Small intestine (tissue), 7 donors: ENCODE results near the gene EEFSEC. TPM values are rescaled to one million over a fixed set of nuclear protein-coding genes. Genes with fewer than 3 reads are reported as not detected.

Source experiments
- DNase-seq, 2 donors: peaks; one replicate each; pipeline versions ENCODE4 v3.0.0 to v3.0.0-alpha.2; 2013
- FAIRE-seq: peaks from 2 replicates; lab custom pipeline; 2012; peaks lifted over from hg19 to GRCh38; lab: Jason Lieb, UNC
- H3K27ac ChIP-seq, 3 donors: one replicate each; pipeline ENCODE4 v1.5.1; 2013; ENCODE audit warnings: low read length in 2 of 3, mild to moderate bottlenecking in 2 of 3, control low read depth in 1 of 3, inconsistent platforms in 1 of 3, low read depth in 1 of 3, moderate library complexity in 1 of 3
- H3K27me3 ChIP-seq, 3 donors: one replicate each; pipeline ENCODE4 v1.6.1; 2013; ENCODE audit warnings: low read length in 3 of 3, inconsistent platforms in 1 of 3; ENCODE audit not compliant: control insufficient read depth in 3 of 3, insufficient read depth in 3 of 3
- H3K36me3 ChIP-seq, 3 donors: one replicate each; pipeline ENCODE4 v1.6.1; 2013; ENCODE audit warnings: low read length in 3 of 3, inconsistent platforms in 1 of 3, low read depth in 1 of 3, mild to moderate bottlenecking in 1 of 3, moderate library complexity in 1 of 3; ENCODE audit not compliant: control insufficient read depth in 3 of 3, insufficient read depth in 2 of 3
- H3K4me1 ChIP-seq, 3 donors: one replicate each; pipeline ENCODE4 v1.6.1; 2013; ENCODE audit warnings: low read length in 2 of 3, inconsistent platforms in 1 of 3, low read depth in 1 of 3, mild to moderate bottlenecking in 1 of 3, moderate library complexity in 1 of 3; ENCODE audit not compliant: control insufficient read depth in 3 of 3, insufficient read depth in 2 of 3
- H3K4me3 ChIP-seq, 3 donors: one replicate each; pipeline ENCODE4 v1.5.1; 2013; ENCODE audit warnings: low read length in 3 of 3, control low read depth in 1 of 3, inconsistent platforms in 1 of 3, low read depth in 1 of 3, mild to moderate bottlenecking in 1 of 3, moderate library complexity in 1 of 3
- H3K9me3 ChIP-seq, 2 donors: one replicate each; pipeline ENCODE4 v1.6.1; 2013; ENCODE audit warnings: low read depth in 1 of 2, low read length in 1 of 2; ENCODE audit not compliant: control insufficient read depth in 2 of 2, insufficient read depth in 1 of 2
- WGBS, 3 donors: extraction: QIAGEN DNeasy Blood & Tissue Kit; methylation state at CpG; one replicate each; pipeline ENCODE4 v1.1.7; 2013; 5-methylcytosine and 5-hydroxymethylcytosine counted together
- polyA plus RNA-seq, 4 donors: library from polyadenylated mRNA; stranded (reverse) in 3 of 4; unstranded in 1 of 4; fragments of 200-250 nt in 3 of 4; fragments of 120-200 nt in 1 of 4; gene quantifications; one replicate each; pipeline versions ENCODE4 v1.2.1 to v1.2.3, GENCODE V29; 2013
- donor health status: healthy with polysubstance abuse.
- donor health status: control.
- donor health status: control.
- donor health status: Bipolar disorder and iron deficiency.
- donor health status: healthy.

EEFSEC gene
- polyA plus RNA-seq, 4 donors = 4.9 to 29.0 (median 10.2) TPM

DNA sequence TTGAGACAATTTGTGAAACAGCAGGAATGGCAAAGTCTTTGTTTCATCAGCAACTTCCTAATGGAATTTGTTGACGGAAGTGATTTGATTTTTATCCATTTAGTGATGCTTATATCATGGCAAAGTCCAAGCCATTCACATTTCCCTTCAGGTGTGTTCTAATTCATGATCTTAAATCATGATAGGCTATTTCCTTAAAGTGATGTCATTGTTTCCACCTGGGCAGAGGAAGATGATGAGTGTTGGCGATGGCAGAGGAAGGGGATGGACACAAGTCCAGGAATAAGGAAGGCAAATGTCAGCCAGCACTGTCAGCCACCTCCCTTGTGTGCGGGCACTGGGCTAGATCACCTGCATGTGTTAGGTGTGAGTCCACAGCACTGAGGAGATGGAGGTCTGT is 49.9 kb downstream of the EEFSEC start:
- FAIRE-seq = no peak
- no peak for DNase-seq
- peaks cover 0 to 2% (median 0%) of the 10 kb centered on the region in 3 donors for H3K36me3 ChIP-seq
- H3K4me1 ChIP-seq = no peaks in the 10 kb centered on the region
- H3K27ac ChIP-seq = no peak overlapping the region
- H3K9me3 ChIP-seq = no peaks in the 10 kb centered on the region
- no peaks in the 10 kb centered on the region for H3K27me3 ChIP-seq
- H3K4me3 ChIP-seq = no peak overlapping the region
- 91 to 97% (median 94%) methylated on average over 3 of the region's 3 CpGs for WGBS, 3 donors

DNA sequence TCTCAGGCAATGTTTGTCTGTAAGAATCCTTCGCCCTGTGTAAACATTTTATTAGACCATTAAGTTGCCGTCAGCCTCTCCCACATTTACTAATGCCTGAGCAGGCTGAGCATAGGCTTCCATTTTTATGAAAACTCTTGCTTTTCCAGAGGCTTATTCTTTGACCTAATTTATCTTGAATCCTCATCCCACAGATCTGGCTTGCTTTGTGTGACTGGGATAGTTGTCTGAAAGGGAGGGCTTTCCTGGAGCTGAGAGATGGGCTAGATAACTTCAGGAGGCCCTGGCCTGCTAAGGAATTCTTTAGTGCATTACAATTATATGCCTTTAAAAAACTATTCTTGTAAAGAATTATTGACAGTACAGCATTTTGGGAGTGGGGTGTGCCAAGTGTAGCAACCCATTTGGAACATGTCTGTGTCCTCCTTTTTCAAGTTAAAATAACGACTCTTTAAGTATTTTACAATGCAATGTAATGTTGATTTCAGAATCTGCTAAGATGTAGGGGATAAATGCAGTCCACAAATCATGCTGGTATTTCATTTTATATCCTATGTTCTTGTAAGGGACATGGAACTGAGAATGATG is 52.4 kb downstream of the EEFSEC start:
- WGBS, 3 donors = 76 to 92% (median 87%) methylated on average over 3 of the region's 3 CpGs
- Histone ChIP-seq H3K4me3 (no peak overlapping the region), H3K27ac (no peak overlapping the region), H3K9me3 (no peaks in the 10 kb centered on the region), H3K4me1 (no peaks in the 10 kb centered on the region), H3K27me3 (no peaks in the 10 kb centered on the region), H3K36me3 (no peaks in the 10 kb centered on the region)
- DNase-seq (no peak), FAIRE-seq (no peak)

GRCh38 chr3:128207951-128208350 is 54.7 kb downstream of the EEFSEC start:
- Histone ChIP-seq H3K4me3 (no peak overlapping the region), H3K36me3 (peaks cover 0 to 2% (median 0%) of the 10 kb centered on the region in 3 donors), H3K4me1 (no peaks in the 10 kb centered on the region), H3K9me3 (no peaks in the 10 kb centered on the region), H3K27me3 (no peaks in the 10 kb centered on the region), H3K27ac (no peak overlapping the region)
- FAIRE-seq (no peak), DNase-seq (no peak)
- 87 to 94% (median 91%) methylated on average over 7 of the region's 7 CpGs for WGBS, 3 donors

DNA sequence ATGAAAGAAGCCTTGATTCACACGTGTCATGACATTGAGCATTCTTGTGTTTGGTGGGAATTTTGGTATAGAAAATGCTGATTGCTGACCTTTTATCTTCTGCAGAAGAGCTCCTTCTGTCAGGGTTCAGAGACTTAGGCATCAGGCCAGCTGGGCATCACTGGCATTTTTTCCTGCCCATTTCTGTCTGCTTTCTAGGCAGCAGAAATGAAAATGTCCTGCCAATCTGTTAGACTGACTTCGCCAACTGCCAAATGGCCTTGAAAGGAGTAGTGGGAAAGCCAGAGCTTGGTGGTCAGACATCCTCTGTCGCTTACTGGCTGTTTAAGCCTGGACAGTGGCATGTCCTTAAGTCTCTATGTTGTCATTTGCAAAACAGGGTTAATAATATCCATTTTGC is 57.4 kb downstream of the EEFSEC start:
- Histone ChIP-seq H3K27me3 (no peaks in the 10 kb centered on the region), H3K36me3 (peaks cover 0 to 4% (median 2%) of the 10 kb centered on the region in 3 donors), H3K4me3 (no peak overlapping the region), H3K9me3 (no peaks in the 10 kb centered on the region), H3K4me1 (no peaks in the 10 kb centered on the region), H3K27ac (no peak overlapping the region)
- FAIRE-seq = no peak
- WGBS, 3 donors = 89 to 92% (median 90%) methylated on average over 3 of the region's 3 CpGs
- DNase-seq = no peak

- Histone ChIP-seq H3K36me3 (peaks cover 0 to 8% (median 3%) of the 10 kb centered on the region in 3 donors), H3K4me1 (peaks cover 0 to 2% (median 0%) of the 10 kb centered on the region in 3 donors), H3K27ac (no peak overlapping the region), H3K9me3 (no peaks in the 10 kb centered on the region), H3K4me3 (no peak overlapping the region), H3K27me3 (no peaks in the 10 kb centered on the region)
- 96 to 98% (median 98%) methylated on average over 2 of the region's 2 CpGs for WGBS, 3 donors
- FAIRE-seq = no peak
- no peak for DNase-seq
These were observed 60.8 kb downstream of the EEFSEC start for GRCh38 chr3:128214056-128214455.

DNA sequence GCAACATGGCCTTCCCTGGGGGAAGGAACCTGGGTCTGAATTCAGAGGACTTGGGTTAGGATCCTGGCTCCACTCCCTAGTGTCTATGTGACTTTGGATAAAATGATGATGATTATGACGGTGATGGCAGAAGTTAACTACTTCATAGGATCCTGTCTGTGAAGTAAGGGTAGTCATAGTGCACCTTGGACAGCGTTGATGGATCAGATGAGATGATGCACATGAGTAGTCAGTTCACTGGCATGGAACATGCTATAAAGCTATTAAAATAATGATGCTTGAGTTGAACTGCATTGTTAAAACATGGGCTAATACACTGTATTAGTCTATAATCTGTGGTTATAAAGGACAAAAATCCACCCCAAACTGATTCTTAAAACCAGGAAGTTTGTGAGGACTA is 62.0 kb downstream of the EEFSEC start:
- H3K9me3 ChIP-seq = no peaks in the 10 kb centered on the region
- 88 to 93% (median 90%) methylated on average over 2 of the region's 2 CpGs for WGBS, 3 donors
- no peaks in the 10 kb centered on the region for H3K27me3 ChIP-seq
- FAIRE-seq = no peak
- H3K36me3 ChIP-seq = peaks cover 0 to 9% (median 3%) of the 10 kb centered on the region in 3 donors
- peaks cover 0 to 2% (median 0%) of the 10 kb centered on the region in 3 donors for H3K4me1 ChIP-seq
- no peak for DNase-seq
- H3K4me3 ChIP-seq = no peak overlapping the region
- no peak overlapping the region for H3K27ac ChIP-seq

DNA sequence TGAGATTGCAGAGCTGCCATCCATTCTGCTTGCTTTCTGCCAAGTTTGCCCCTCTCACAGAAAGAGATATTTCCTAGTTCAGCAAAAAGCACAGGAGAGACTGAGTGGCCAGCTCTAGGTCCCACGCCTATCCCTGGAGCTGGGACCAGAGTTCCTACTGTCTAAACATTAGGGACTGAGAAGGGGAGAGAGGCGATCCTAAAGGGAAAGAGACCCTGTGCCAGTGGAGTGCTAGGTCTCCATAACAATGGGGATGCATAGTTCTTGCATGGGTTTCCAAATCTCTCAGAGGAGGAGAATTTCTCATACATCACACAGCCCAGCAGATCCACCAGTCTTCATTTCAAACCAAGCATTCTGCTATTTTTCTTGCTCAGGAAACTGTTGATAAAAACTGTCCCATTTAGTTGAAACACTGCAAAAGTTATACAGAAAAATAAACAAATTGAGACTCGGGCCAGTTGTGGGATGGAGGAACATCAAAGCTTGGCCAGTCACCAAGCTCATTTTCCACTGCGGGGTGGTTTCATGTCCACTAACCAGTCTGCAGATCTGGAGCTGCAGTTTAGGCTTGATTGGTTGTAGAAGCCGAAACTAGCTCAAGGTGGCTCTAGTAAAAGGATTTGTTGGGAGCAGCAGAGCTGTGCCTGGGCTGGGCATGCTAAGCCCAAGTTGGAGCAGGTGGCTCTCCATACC is 62.7 kb downstream of the EEFSEC start:
- Histone ChIP-seq H3K27me3 (no peaks in the 10 kb centered on the region), H3K9me3 (no peaks in the 10 kb centered on the region), H3K27ac (no peak overlapping the region), H3K4me3 (no peak overlapping the region), H3K4me1 (peaks cover 0 to 2% (median 0%) of the 10 kb centered on the region in 3 donors), H3K36me3 (peaks cover 0 to 13% (median 3%) of the 10 kb centered on the region in 3 donors)
- no peak for DNase-seq
- FAIRE-seq = no peak
- 72 to 93% (median 79%) methylated on average over 5 of the region's 5 CpGs for WGBS, 3 donors

GRCh38 chr3:128217702-128218547 is 64.6 kb downstream of the EEFSEC start:
- 72 to 89% (median 87%) methylated on average over 6 of the region's 6 CpGs for WGBS, 3 donors
- FAIRE-seq (no peak), DNase-seq (no peak)
- Histone ChIP-seq H3K27ac (no peak overlapping the region), H3K9me3 (peaks cover 0 to 6% of the 10 kb centered on the region in 2 donors), H3K27me3 (no peaks in the 10 kb centered on the region), H3K4me1 (peaks cover 0 to 2% (median 0%) of the 10 kb centered on the region in 3 donors), H3K4me3 (no peak overlapping the region), H3K36me3 (peaks cover 0 to 11% (median 3%) of the 10 kb centered on the region in 3 donors)
